A549 (cell line): Measurements from ENCODE around the gene RILPL1. TPM values are rescaled to one million over a fixed set of nuclear protein-coding genes. Genes with fewer than 3 reads are reported as not detected.
"Not testable (repeated sequence)": the region's sequence is repeated elsewhere in the genome, so short reads cannot be mapped to it uniquely, and the experiment has no call there.

Experiments used
- ATAC-seq, 2 experiments: fragments of 200-7000 bp in 1 of 2; fragments of >200 bp in 1 of 2; cut with Nextera tagmentation in 1 of 2; cut with Tn5 transposase in 1 of 2; 3 replicates each; pipeline versions ENCODE4 v1.8.0 to v1.9.1; 2018 to 2020; ENCODE audit warnings: mild to moderate bottlenecking in 1 of 2, moderate library complexity in 1 of 2
- CTCF ChIA-PET: fragments of 300-600 bp; sonication (Branson Sonifier 250); formaldehyde crosslinking; extraction: SDS; loops from one replicate; lab custom pipeline; 2021; ENCODE audit warnings: antibody characterized with exemption, inconsistent platforms; lab: Yijun Ruan, JAX
- POLR2A ChIA-PET: fragments of 350-600 bp; formaldehyde crosslinking; extraction: SDS; loops from one replicate; lab custom pipeline; 2021; ENCODE audit warnings: antibody characterized with exemption, inconsistent platforms; lab: Yijun Ruan, JAX
- DNase-seq, 2 experiments: peaks; one replicate each; pipeline versions ENCODE4 v3.0.0 to v3.0.0-alpha.2; 2011 to 2016; ENCODE audit warnings: low read depth in 1 of 2, low spot score in 1 of 2
- FAIRE-seq: peaks from 2 replicates; lab custom pipeline; 2011; peaks lifted over from hg19 to GRCh38; lab: Jason Lieb, UNC
- H3K27ac ChIP-seq, 2 experiments: fragments of >200 bp; sonication (Bioruptor Twin); formaldehyde crosslinking; 3 replicates each; pipeline ENCODE4 v1.5.1; 2016 to 2017
- H3K4me1 ChIP-seq: fragments of >200 bp; sonication (Bioruptor Twin); formaldehyde crosslinking; 3 replicates; pipeline ENCODE4 v1.6.1; 2016
- H3K4me2 ChIP-seq: fragments of >200 bp; sonication (Bioruptor Twin); formaldehyde crosslinking; 3 replicates; pipeline ENCODE4 v1.6.1; 2016
- H3K4me3 ChIP-seq: fragments of >200 bp; sonication (Bioruptor Twin); formaldehyde crosslinking; 3 replicates; pipeline ENCODE4 v1.5.1; 2016
- H3K9me3 ChIP-seq: fragments of >200 bp; sonication (Bioruptor Twin); formaldehyde crosslinking; 3 replicates; pipeline ENCODE4 v1.6.1; 2016
- CHD4 ChIP-seq: fragments of 200-600 bp; sonication (generic); IDR thresholded peaks from 2 replicates; pipeline ENCODE4 v1.6.1; 2016; ENCODE audit warnings: antibody characterized with exemption, mild to moderate bottlenecking, borderline replicate concordance
- ELK1 ChIP-seq: fragments of 150-350 bp; IDR thresholded peaks from 2 replicates; pipeline ENCODE4 v1.6.1; 2014; ENCODE audit warnings: low read depth, mild to moderate bottlenecking, low read length
- EP300 ChIP-seq, 2 experiments: fragments of >200 bp; sonication (Bioruptor Twin); formaldehyde crosslinking; IDR thresholded peaks; 2 replicates in 1 of 2; 3 replicates in 1 of 2; pipeline ENCODE4 v1.6.1; 2016 to 2017
- GATA3 ChIP-seq: IDR thresholded peaks from 2 replicates; pipeline ENCODE4 v1.6.1; 2012; ENCODE audit warnings: borderline replicate concordance
- HDAC2 ChIP-seq: fragments of 200-600 bp; sonication (generic); IDR thresholded peaks from 2 replicates; pipeline ENCODE4 v1.6.1; 2016
- HES2 ChIP-seq: fragments of >200 bp; sonication (Bioruptor Twin); formaldehyde crosslinking; IDR thresholded peaks from 2 replicates; pipeline ENCODE4 v1.6.1; 2016
- HOXA7 ChIP-seq: fragments of 250-450 bp; sonication (Bioruptor Pico); IDR thresholded peaks from 2 replicates; pipeline ENCODE4 v1.5.0; 2020; ENCODE audit warnings: mild to moderate bottlenecking, moderate library complexity
- HOXB13 ChIP-seq: fragments of 250-450 bp; sonication (Bioruptor Pico); IDR thresholded peaks from 2 replicates; pipeline ENCODE4 v1.5.0; 2020; ENCODE audit warnings: low read depth, mild to moderate bottlenecking, moderate library complexity
- JUNB ChIP-seq: fragments of >200 bp; sonication (Bioruptor Twin); formaldehyde crosslinking; IDR thresholded peaks from 2 replicates; pipeline ENCODE4 v1.6.1; 2016
- MAX ChIP-seq: IDR thresholded peaks from 2 replicates; pipeline ENCODE4 v1.6.1; 2012
- NFE2L2 ChIP-seq: fragments of 150-350 bp; conservative IDR thresholded peaks from 2 replicates; pipeline ENCODE4 v1.6.1; 2014; ENCODE audit warnings: low read length
- RAD21 ChIP-seq, 2 experiments: fragments of >200 bp in 1 of 2; sonication (Bioruptor Twin) in 1 of 2; formaldehyde crosslinking in 1 of 2; IDR thresholded peaks in 1 of 2; conservative IDR thresholded peaks in 1 of 2; 2 replicates in 1 of 2; 3 replicates in 1 of 2; pipeline ENCODE4 v1.6.1; 2012 to 2018; ENCODE audit warnings: inconsistent platforms in 1 of 2
- RCOR1 ChIP-seq: fragments of 150-350 bp; IDR thresholded peaks from 2 replicates; pipeline ENCODE4 v1.6.1; 2014; ENCODE audit warnings: antibody characterized with exemption, low read length, low read depth
- SREBF2 ChIP-seq: fragments of 450-650 bp; IDR thresholded peaks from 2 replicates; pipeline ENCODE4 v1.6.1; 2014; ENCODE audit warnings: mild to moderate bottlenecking, moderate library complexity
- ZFP36 ChIP-seq: fragments of 450-650 bp; IDR thresholded peaks from 2 replicates; pipeline ENCODE4 v1.6.1; 2014; ENCODE audit warnings: borderline replicate concordance; ENCODE audit not compliant: partially characterized antibody
- WGBS: methylation state at CpG from one replicate; pipeline ENCODE4 v1.1.6; 2017; ENCODE audit errors: missing lambda C conversion rate; 5-methylcytosine and 5-hydroxymethylcytosine counted together
- polyA plus RNA-seq, 4 experiments: library from polyadenylated mRNA; depleted of rRNA in 3 of 4; stranded (reverse); fragments of >200 nt; fragmentation: RNase III in 1 of 4; extraction: RNeasy Plus Mini Kit Qiagen cat#74134 plus additional on column Dnase treatment in 1 of 4; gene quantifications; 2 replicates in 3 of 4; 3 replicates in 1 of 4; pipeline ENCODE4 v1.2.3, GENCODE V29; 2011 to 2017
- TF ChIP-seq, protein P1 (sequence below): fragments of >200 bp; sonication (Bioruptor Twin); formaldehyde crosslinking; IDR thresholded peaks from 3 replicates; pipeline ENCODE4 v1.5.1; 2016
- TF ChIP-seq, protein P2 (sequence below): fragments of 200-600 bp; sonication (generic); IDR thresholded peaks from 2 replicates; pipeline ENCODE4 v1.6.1; 2016; ENCODE audit warnings: antibody characterized with exemption, mild to moderate bottlenecking, moderate library complexity

Gene RILPL1
- polyA plus RNA-seq, 2 of the 4 experiments (the other 2 are of a cell fraction) = 8.0 to 14.2 TPM

DNA sequence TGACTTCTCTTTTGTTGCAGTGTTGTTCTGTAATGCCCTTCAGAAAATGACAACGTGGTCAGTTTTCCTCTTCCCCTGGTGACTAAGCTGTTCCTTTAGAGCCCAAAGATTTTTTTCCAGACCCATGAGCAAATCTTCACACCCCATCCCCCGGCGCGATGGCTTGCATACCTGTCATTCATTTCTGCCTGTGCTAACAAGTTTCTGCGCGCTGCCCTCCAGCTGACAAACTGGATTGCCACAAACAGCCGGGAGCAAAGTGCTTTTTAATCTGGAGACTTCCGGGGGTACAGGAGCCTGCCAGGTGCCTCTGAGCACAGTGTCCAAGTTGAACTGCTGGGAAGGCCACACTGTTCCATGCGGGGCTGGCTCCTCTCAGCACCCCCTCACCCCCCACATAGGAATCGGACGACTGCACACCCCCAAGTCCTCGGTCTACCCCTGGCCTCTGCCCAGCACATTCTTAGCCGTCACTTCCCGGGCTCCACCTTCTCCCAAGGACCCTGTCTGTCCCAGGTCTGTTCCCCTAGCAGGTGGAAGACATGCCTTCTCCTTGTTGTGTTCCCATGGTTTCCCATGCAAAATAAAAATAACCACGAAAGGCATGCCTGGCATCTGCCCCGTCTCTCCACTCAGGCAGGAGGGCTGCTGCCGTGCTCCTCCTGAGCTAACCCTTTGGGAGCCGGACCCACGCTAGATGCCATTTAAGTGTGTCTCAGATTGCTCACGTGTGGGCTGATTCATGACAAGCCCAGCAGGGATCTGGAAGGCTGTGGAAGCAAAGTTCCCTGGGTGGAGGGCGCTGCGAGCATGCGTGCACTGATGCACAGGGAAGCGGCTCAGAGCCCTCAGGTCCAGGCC, 14.1 kb downstream of the RILPL1 start:
- POLR2A ChIA-PET = interaction anchor here (0.7 kb wide), 1 partner anchor 64 kb away, joined by 3 read pairs; no protein-coding TSS in a partner anchor
- peak; percentile 73 to 77 for ATAC-seq
- Histone ChIP-seq H3K9me3 (no peaks in the 10 kb centered on the region), H3K4me3 (no peak overlapping the region), H3K4me1 (peaks cover 13% of the 10 kb centered on the region), H3K4me2 (peak overlapping the region; percentile 47), H3K27ac (peak overlapping the region; percentile 29 to 69; a peak in 5 of 6 replicates)
- TF ChIP-seq SREBF2 = no peak
- 0 out of 2 replicates have a peak, but pooled peaks have one; percentile 13 for TF ChIP-seq MAX
- WGBS = 55% methylated on average over 24 of the region's 24 CpGs
- DNase-seq = peak; percentile 31 to 64
- FAIRE-seq = no peak
- CTCF ChIA-PET = interaction anchor here (0.6 kb wide), 1 partner anchor 20 kb away, joined by 3 read pairs; no protein-coding TSS in a partner anchor

- TF ChIP-seq GATA3 (no peak), ELK1 (no peak), SREBF2 (no peak), CHD4 (no peak), RCOR1 (no peak), HOXB13 (CRISPR knock-in tag) (no peak), HDAC2 (no peak), MAX (no peak), JUNB (no peak), HES2 (no peak), NFE2L2 (no peak), ZFP36 (no peak), EP300 (IDR thresholded peaks at IDR 0.05) (no peak), RAD21 (conservative IDR thresholded peaks at IDR 0.05 in 1 of 2, IDR thresholded peaks at IDR 0.05 in 1 of 2) (no peak), HOXA7 (CRISPR knock-in tag) (no peak)
- TF ChIP-seq, protein P1, sequence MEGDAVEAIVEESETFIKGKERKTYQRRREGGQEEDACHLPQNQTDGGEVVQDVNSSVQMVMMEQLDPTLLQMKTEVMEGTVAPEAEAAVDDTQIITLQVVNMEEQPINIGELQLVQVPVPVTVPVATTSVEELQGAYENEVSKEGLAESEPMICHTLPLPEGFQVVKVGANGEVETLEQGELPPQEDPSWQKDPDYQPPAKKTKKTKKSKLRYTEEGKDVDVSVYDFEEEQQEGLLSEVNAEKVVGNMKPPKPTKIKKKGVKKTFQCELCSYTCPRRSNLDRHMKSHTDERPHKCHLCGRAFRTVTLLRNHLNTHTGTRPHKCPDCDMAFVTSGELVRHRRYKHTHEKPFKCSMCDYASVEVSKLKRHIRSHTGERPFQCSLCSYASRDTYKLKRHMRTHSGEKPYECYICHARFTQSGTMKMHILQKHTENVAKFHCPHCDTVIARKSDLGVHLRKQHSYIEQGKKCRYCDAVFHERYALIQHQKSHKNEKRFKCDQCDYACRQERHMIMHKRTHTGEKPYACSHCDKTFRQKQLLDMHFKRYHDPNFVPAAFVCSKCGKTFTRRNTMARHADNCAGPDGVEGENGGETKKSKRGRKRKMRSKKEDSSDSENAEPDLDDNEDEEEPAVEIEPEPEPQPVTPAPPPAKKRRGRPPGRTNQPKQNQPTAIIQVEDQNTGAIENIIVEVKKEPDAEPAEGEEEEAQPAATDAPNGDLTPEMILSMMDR = no peak
- TF ChIP-seq, protein P2, sequence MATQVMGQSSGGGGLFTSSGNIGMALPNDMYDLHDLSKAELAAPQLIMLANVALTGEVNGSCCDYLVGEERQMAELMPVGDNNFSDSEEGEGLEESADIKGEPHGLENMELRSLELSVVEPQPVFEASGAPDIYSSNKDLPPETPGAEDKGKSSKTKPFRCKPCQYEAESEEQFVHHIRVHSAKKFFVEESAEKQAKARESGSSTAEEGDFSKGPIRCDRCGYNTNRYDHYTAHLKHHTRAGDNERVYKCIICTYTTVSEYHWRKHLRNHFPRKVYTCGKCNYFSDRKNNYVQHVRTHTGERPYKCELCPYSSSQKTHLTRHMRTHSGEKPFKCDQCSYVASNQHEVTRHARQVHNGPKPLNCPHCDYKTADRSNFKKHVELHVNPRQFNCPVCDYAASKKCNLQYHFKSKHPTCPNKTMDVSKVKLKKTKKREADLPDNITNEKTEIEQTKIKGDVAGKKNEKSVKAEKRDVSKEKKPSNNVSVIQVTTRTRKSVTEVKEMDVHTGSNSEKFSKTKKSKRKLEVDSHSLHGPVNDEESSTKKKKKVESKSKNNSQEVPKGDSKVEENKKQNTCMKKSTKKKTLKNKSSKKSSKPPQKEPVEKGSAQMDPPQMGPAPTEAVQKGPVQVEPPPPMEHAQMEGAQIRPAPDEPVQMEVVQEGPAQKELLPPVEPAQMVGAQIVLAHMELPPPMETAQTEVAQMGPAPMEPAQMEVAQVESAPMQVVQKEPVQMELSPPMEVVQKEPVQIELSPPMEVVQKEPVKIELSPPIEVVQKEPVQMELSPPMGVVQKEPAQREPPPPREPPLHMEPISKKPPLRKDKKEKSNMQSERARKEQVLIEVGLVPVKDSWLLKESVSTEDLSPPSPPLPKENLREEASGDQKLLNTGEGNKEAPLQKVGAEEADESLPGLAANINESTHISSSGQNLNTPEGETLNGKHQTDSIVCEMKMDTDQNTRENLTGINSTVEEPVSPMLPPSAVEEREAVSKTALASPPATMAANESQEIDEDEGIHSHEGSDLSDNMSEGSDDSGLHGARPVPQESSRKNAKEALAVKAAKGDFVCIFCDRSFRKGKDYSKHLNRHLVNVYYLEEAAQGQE = no peak
- ATAC-seq = no peak
- Histone ChIP-seq H3K9me3 (no peaks in the 10 kb centered on the region), H3K27ac (no peak overlapping the region), H3K4me1 (peaks cover 13% of the 10 kb centered on the region), H3K4me2 (no peak overlapping the region), H3K4me3 (no peak overlapping the region)
- no peak for DNase-seq
- no peak for FAIRE-seq
- CTCF ChIA-PET = interaction anchor here (1.0 kb wide), 1 partner anchor 14 kb away, joined by 3 read pairs; no protein-coding TSS in a partner anchor
- WGBS = 94% methylated on average over 11 of the region's 11 CpGs
- POLR2A ChIA-PET = no interaction called here
These were observed 17.2 kb downstream of the RILPL1 start for GRCh38 chr12:123516216-123516780.

DNA sequence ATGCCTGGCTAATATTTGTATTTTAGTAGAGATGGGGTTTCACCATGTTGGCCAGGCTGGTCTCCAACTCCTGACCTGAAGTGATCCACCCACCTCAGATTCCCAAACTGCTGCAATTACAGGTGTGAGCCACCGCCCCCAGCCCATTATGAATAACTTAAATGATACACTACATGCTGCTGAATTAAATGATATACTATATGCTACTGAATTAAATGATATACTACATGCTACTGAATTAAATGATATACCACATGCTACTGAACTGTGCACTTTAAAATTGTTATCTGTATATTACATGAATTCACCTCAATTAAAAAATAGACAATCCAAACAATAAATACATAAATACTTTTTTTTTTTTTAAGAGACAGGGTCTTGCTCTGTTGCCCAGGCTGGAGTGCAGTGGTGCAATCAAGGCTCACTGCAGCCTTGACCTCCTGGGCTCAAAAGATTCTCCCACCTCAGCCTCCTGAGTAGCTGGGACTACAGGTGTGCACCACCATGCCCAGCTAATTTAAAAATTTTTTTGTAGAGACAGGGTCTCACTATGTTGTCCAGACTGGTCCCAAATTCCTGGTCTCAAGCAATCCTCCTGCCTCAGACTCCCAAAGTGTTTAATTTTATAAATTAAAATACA, 18.8 kb downstream of the RILPL1 start:
- CTCF ChIA-PET = interaction anchor here (0.7 kb wide), 1 partner anchor 1212 kb away, joined by 3 read pairs; no protein-coding TSS in a partner anchor

More for the DNA sequence above, 18.8 kb downstream of the RILPL1 start:
- H3K27ac ChIP-seq, H3K4me3 ChIP-seq, H3K4me1 ChIP-seq, H3K4me2 ChIP-seq, ATAC-seq, H3K9me3 ChIP-seq, DNase-seq, FAIRE-seq: not testable (repeated sequence)
- WGBS = 93% methylated on average over 1 of the region's 1 CpG
- POLR2A ChIA-PET = interaction anchor here (0.7 kb wide), 1 partner anchor 393 kb away, joined by 5 read pairs; no protein-coding TSS in a partner anchor
